Measurements from ENCODE around the gene ZC3HAV1. TPM values are rescaled to one million over a fixed set of nuclear protein-coding genes. Genes with fewer than 3 reads are reported as not detected.
"Not testable (repeated sequence)": the region's sequence is repeated elsewhere in the genome, so short reads cannot be mapped to it uniquely, and the experiment has no call there.

The ZC3HAV1 gene
- total and polyA plus RNA-seq, 2 of the 13 experiments (the other 11 are each of a cell fraction or from before 2014, with no cell fraction given), result 12.7 to 23.7 TPM

- Histone ChIP-seq H3K4me1 (ENCODE audit: insufficient read depth, low read length) (peaks cover 25% of the 10 kb centered on the region), H3K36me3 (replicated peaks in 1 of 2; ENCODE audit: control insufficient read depth in 1 of 2, insufficient read depth in 2 of 2, low read length in 2 of 2) (peaks cover 0 to 4% of the 10 kb centered on the region in 2 experiments; a peak in 2 of 5 replicates), H3K4me2 (ENCODE audit: low read depth, low read length) (no peak overlapping the region), H2AFZ (ENCODE audit: low read length) (no peak overlapping the region), H3K4me3 (replicated peaks in 1 of 3; ENCODE audit: insufficient read depth in 1 of 3, low read depth in 2 of 3, low read length in 3 of 3) (no peak overlapping the region), H3K9me3 (ENCODE audit: low read length) (no peaks in the 10 kb centered on the region), H3K79me2 (ENCODE audit: insufficient read depth, low read length) (peaks cover 40% of the 10 kb centered on the region), H3K27ac (ENCODE audit: extremely low read length, insufficient read depth, low read length) (no peak overlapping the region), H3K27me3 (ENCODE audit: control insufficient read depth in 1 of 2, insufficient read depth in 2 of 2, low read length in 2 of 2) (no peaks in the 10 kb centered on the region), H3K9ac (ENCODE audit: insufficient read depth, low read depth, low read length) (no peak overlapping the region), H4K20me1 (ENCODE audit: insufficient read depth, low read length) (0 out of 2 replicates have a peak, but pooled peaks cover 5% of the 10 kb centered on the region)
- intact Hi-C loops (cut with micrococcal nuclease; ENCODE audit: unreplicated experiment), result no loop called here
- DNase-seq (ENCODE audit: low spot score) (no peak), ATAC-seq (no peak), FAIRE-seq (no peak)
- WGBS (ENCODE audit: low lambda C conversion rate), result 93% methylated on average over 9 of the region's 9 CpGs
- TF ChIP-seq TOPORS (CRISPR knock-in tag; IDR thresholded peaks at IDR 0.05), result no peak
- no peak for TF ChIP-seq ZNF326 (CRISPR knock-in tag; IDR thresholded peaks at IDR 0.05; ENCODE audit: borderline replicate concordance)
- no peak for TF ChIP-seq ZNF737 (CRISPR knock-in tag; IDR thresholded peaks at IDR 0.05; ENCODE audit: borderline replicate concordance)
- POLR2A ChIA-PET, result no interaction called here
- no TSS peak for BruUV-seq (replicated peaks)
- in situ Hi-C loops (cut with HindIII; ENCODE audit: extremely low pct_ligation_motif_present, low pct_unique_long_range_greater_than_20kb), result no loop called here
- CTCF ChIA-PET (ENCODE audit: low intra/inter-chr PET ratio, low total read pairs), result no interaction called here
Measured at GRCh38 chr7:139094596-139094995, 14.9 kb downstream of the ZC3HAV1 start.

- DNase-seq (ENCODE audit: low spot score) (no peak), ATAC-seq (no peak), FAIRE-seq (no peak)
- no peak overlapping the region for H2AFZ ChIP-seq (ENCODE audit: low read length)
- WGBS (ENCODE audit: low lambda C conversion rate), result 95% methylated on average over 3 of the region's 3 CpGs
- H3K4me1 ChIP-seq (ENCODE audit: insufficient read depth, low read length), result peaks cover 19% of the 10 kb centered on the region
- intact Hi-C loops (cut with micrococcal nuclease; ENCODE audit: unreplicated experiment), result no loop called here
- BruUV-seq (replicated peaks), result no TSS peak
- ChIA-PET POLR2A (no interaction called here), CTCF (ENCODE audit: low intra/inter-chr PET ratio, low total read pairs) (no interaction called here)
- H4K20me1 ChIP-seq (ENCODE audit: insufficient read depth, low read length), result 0 out of 2 replicates have a peak, but pooled peaks cover 5% of the 10 kb centered on the region
- H3K27me3 ChIP-seq (ENCODE audit: control insufficient read depth in 1 of 2, insufficient read depth in 2 of 2, low read length in 2 of 2), result no peaks in the 10 kb centered on the region
- H3K4me3 ChIP-seq (replicated peaks in 1 of 3; ENCODE audit: insufficient read depth in 1 of 3, low read depth in 2 of 3, low read length in 3 of 3), result no peak overlapping the region
- H3K79me2 ChIP-seq (ENCODE audit: insufficient read depth, low read length), result peaks cover 35% of the 10 kb centered on the region
- no peak overlapping the region for H3K9ac ChIP-seq (ENCODE audit: insufficient read depth, low read depth, low read length)
- TF ChIP-seq ZEB1 (IDR thresholded peaks at IDR 0.05; ENCODE audit: insufficient replicate concordance, low read depth), result no peak
- no peak for TF ChIP-seq ZFY (CRISPR knock-in tag; IDR thresholded peaks at IDR 0.05)
- no peak overlapping the region for H3K27ac ChIP-seq (ENCODE audit: extremely low read length, insufficient read depth, low read length)
- no peaks in the 10 kb centered on the region for H3K9me3 ChIP-seq (ENCODE audit: low read length)
- no peak overlapping the region for H3K4me2 ChIP-seq (ENCODE audit: low read depth, low read length)
- in situ Hi-C loops (cut with HindIII; ENCODE audit: extremely low pct_ligation_motif_present, low pct_unique_long_range_greater_than_20kb), result no loop called here
- peaks cover 0 to 9% of the 10 kb centered on the region in 2 experiments; a peak in 3 of 5 replicates for H3K36me3 ChIP-seq (replicated peaks in 1 of 2; ENCODE audit: control insufficient read depth in 1 of 2, insufficient read depth in 2 of 2, low read length in 2 of 2)
Measured at GRCh38 chr7:139094030-139094429, 15.5 kb downstream of the ZC3HAV1 start.

- peaks cover 30% of the 10 kb centered on the region for H3K79me2 ChIP-seq (ENCODE audit: insufficient read depth, low read length)
- H3K36me3 ChIP-seq (replicated peaks in 1 of 2; ENCODE audit: control insufficient read depth in 1 of 2, insufficient read depth in 2 of 2, low read length in 2 of 2), result peaks cover 0 to 12% of the 10 kb centered on the region in 2 experiments; a peak in 3 of 5 replicates
- H3K9me3 ChIP-seq (ENCODE audit: low read length); H3K9ac ChIP-seq (ENCODE audit: insufficient read depth, low read depth, low read length); H3K4me2 ChIP-seq (ENCODE audit: low read depth, low read length); in situ Hi-C loops (cut with HindIII; ENCODE audit: extremely low pct_ligation_motif_present, low pct_unique_long_range_greater_than_20kb); CTCF ChIA-PET (ENCODE audit: low intra/inter-chr PET ratio, low total read pairs); H4K20me1 ChIP-seq (ENCODE audit: insufficient read depth, low read length); DNase-seq (ENCODE audit: low spot score); POLR2A ChIA-PET; H3K27ac ChIP-seq (ENCODE audit: extremely low read length, insufficient read depth, low read length); FAIRE-seq; ATAC-seq; H3K27me3 ChIP-seq (ENCODE audit: control insufficient read depth in 1 of 2, insufficient read depth in 2 of 2, low read length in 2 of 2); H2AFZ ChIP-seq (ENCODE audit: low read length); H3K4me3 ChIP-seq (replicated peaks in 1 of 3; ENCODE audit: insufficient read depth in 1 of 3, low read depth in 2 of 3, low read length in 3 of 3); intact Hi-C loops (cut with micrococcal nuclease; ENCODE audit: unreplicated experiment); BruUV-seq (replicated peaks): not testable (repeated sequence)
- peaks cover 18% of the 10 kb centered on the region for H3K4me1 ChIP-seq (ENCODE audit: insufficient read depth, low read length)
- WGBS (ENCODE audit: low lambda C conversion rate), result 97% methylated on average over 10 of the region's 10 CpGs
Measured at GRCh38 chr7:139093512-139093911, 16.0 kb downstream of the ZC3HAV1 start.
